GM12878 (cell line): Measurements from ENCODE around the gene HP1BP3. TPM values are rescaled to one million over a fixed set of nuclear protein-coding genes. Genes with fewer than 3 reads are reported as not detected.

Experiments used
- ATAC-seq: fragments of 200-7000 bp; cut with Tn5 transposase; 3 replicates; pipeline ENCODE4 v1.9.1; 2020; ENCODE audit warnings: mild to moderate bottlenecking, moderate library complexity
- BruUV-seq: library from RNA; stranded (reverse); fragments of 400-500 nt; replicated peaks from 2 replicates; lab custom pipeline; 2021; lab: Mats Ljungman, UMichigan
- CTCF ChIA-PET: fragments of 300-600 bp; sonication (Branson Sonifier 250); formaldehyde crosslinking; extraction: SDS; loops from one replicate; lab custom pipeline; 2021; ENCODE audit warnings: inconsistent platforms; lab: Yijun Ruan, JAX
- POLR2A ChIA-PET: fragments of 350-600 bp; formaldehyde crosslinking; extraction: SDS; loops from one replicate; lab custom pipeline; 2021; ENCODE audit warnings: inconsistent platforms; lab: Charles Lee
- RAD21 ChIA-PET: fragments of 300-600 bp; sonication (Branson Sonifier 250); formaldehyde crosslinking; loops from one replicate; lab custom pipeline; 2023; ENCODE audit warnings: antibody characterized with exemption; ENCODE audit not compliant: unreplicated experiment; lab: Charles Lee
- SMC1A ChIA-PET: fragments of 300-600 bp; sonication (Branson Sonifier 250); formaldehyde crosslinking; loops from one replicate; lab custom pipeline; 2023; ENCODE audit not compliant: unreplicated experiment, uncharacterized antibody; lab: Charles Lee
- DNase-seq: peaks from one replicate; pipeline ENCODE4 v3.0.0-alpha.2; 2011; ENCODE audit warnings: low read depth, low spot score
- FAIRE-seq: peaks from 3 replicates; lab custom pipeline; 2011; peaks lifted over from hg19 to GRCh38; lab: Jason Lieb, UNC
- H2AFZ ChIP-seq: 2 replicates; pipeline ENCODE4 v1.6.0; 2011; ENCODE audit warnings: low read depth, low read length, control low read depth; ENCODE audit not compliant: control insufficient read depth
- H3K27ac ChIP-seq: 2 replicates; pipeline ENCODE4 v1.5.1; 2011; ENCODE audit warnings: control low read depth; ENCODE audit not compliant: control insufficient read depth, insufficient read depth
- H3K27me3 ChIP-seq, 2 experiments: replicated peaks in 1 of 2; 2 replicates each; pipeline versions ENCODE4 v1.6.0 to v1.6.1; 2011; ENCODE audit warnings: low read length in 1 of 2; ENCODE audit not compliant: control insufficient read depth in 2 of 2, insufficient read depth in 2 of 2
- H3K36me3 ChIP-seq, 2 experiments: 2 replicates each; pipeline ENCODE4 v1.5.1; 2011; ENCODE audit warnings: low read length in 1 of 2; ENCODE audit not compliant: control insufficient read depth in 2 of 2, insufficient read depth in 2 of 2
- H3K4me1 ChIP-seq: 2 replicates; pipeline ENCODE4 v1.6.1; 2011; ENCODE audit warnings: mild to moderate bottlenecking, low read length, moderate library complexity, mixed read lengths; ENCODE audit not compliant: control insufficient read depth, insufficient read depth
- H3K4me2 ChIP-seq: 2 replicates; pipeline ENCODE4 v1.6.0; 2011; ENCODE audit warnings: control low read depth; ENCODE audit not compliant: control insufficient read depth, insufficient read depth
- H3K4me3 ChIP-seq: fragments of 200-600 bp; sonication (generic); 2 replicates; pipeline ENCODE4 v1.5.1; 2016
- H3K79me2 ChIP-seq: 2 replicates; pipeline ENCODE4 v1.6.0; 2011; ENCODE audit warnings: low read length; ENCODE audit not compliant: control insufficient read depth, insufficient read depth
- H3K9ac ChIP-seq: 2 replicates; pipeline ENCODE4 v1.8.0; 2011; ENCODE audit warnings: low read length, control low read depth, mixed read lengths; ENCODE audit not compliant: control insufficient read depth, insufficient read depth
- H3K9me3 ChIP-seq: replicated peaks from 3 replicates; pipeline ENCODE4 v1.5.1; 2011; ENCODE audit warnings: mild to moderate bottlenecking, low read length; ENCODE audit not compliant: control insufficient read depth, insufficient read depth
- H4K20me1 ChIP-seq: 2 replicates; pipeline ENCODE4 v1.6.0; 2011; ENCODE audit not compliant: control insufficient read depth, insufficient read depth
- ATF2 ChIP-seq: IDR thresholded peaks from 2 replicates; pipeline ENCODE4 v1.6.1; 2012; ENCODE audit warnings: low read length, inconsistent platforms
- BCLAF1 ChIP-seq: fragments of 450-650 bp; IDR thresholded peaks from 2 replicates; pipeline ENCODE4 v1.6.1; 2017; ENCODE audit warnings: antibody characterized with exemption, mild to moderate bottlenecking, moderate library complexity
- EGR1 ChIP-seq, 2 experiments: IDR thresholded peaks; 1 replicate in 1 of 2; 2 replicates in 1 of 2; pipeline ENCODE4 v1.6.1; 2011 to 2012; ENCODE audit warnings: low read depth in 2 of 2, low read length in 2 of 2, borderline replicate concordance in 1 of 2, mild to moderate bottlenecking in 1 of 2, moderate library complexity in 1 of 2
- HDGF ChIP-seq: fragments of 450-650 bp; IDR thresholded peaks from 2 replicates; pipeline ENCODE4 v1.6.1; 2016; ENCODE audit warnings: antibody characterized with exemption
- IKZF2 ChIP-seq, 2 experiments: fragments of 450-650 bp; IDR thresholded peaks; 2 replicates each; pipeline ENCODE4 v1.6.1; 2017; ENCODE audit warnings: mild to moderate bottlenecking in 2 of 2, moderate library complexity in 2 of 2
- NFXL1 ChIP-seq: fragments of 450-650 bp; IDR thresholded peaks from 2 replicates; pipeline ENCODE4 v1.6.1; 2017; ENCODE audit warnings: antibody characterized with exemption, mild to moderate bottlenecking, borderline replicate concordance
- POU2F2 ChIP-seq: IDR thresholded peaks from 3 replicates; pipeline ENCODE4 v1.6.1; 2011; ENCODE audit warnings: low read depth, mild to moderate bottlenecking, low read length, borderline replicate concordance
- SMAD5 ChIP-seq: IDR thresholded peaks from 2 replicates; pipeline ENCODE4 v1.6.1; 2016; ENCODE audit warnings: antibody characterized with exemption, low read depth
- TARDBP ChIP-seq: IDR thresholded peaks from 2 replicates; pipeline ENCODE4 v1.6.1; 2016; ENCODE audit warnings: borderline replicate concordance
- WGBS: methylation state at CpG from one replicate; pipeline ENCODE4 v1.1.6; 2016; ENCODE audit warnings: low lambda C conversion rate; ENCODE audit not compliant: insufficient replicate concordance, insufficient coverage; ENCODE audit errors: missing lambda C conversion rate; 5-methylcytosine and 5-hydroxymethylcytosine counted together
- in situ Hi-C: fragments of 300-500 bp; cut with MboI; formaldehyde crosslinking; loops from 9 replicates; pipeline ENCODE4 v1.14.3; 2018; ENCODE audit warnings: mixed read lengths
- intact Hi-C: fragments of 100-400 bp; cut with micrococcal nuclease; formaldehyde crosslinking; loops from one replicate; pipeline ENCODE4 v1.14.2; 2022; ENCODE audit not compliant: unreplicated experiment
- polyA plus RNA-seq, 11 experiments: library from polyadenylated mRNA; depleted of rRNA in 4 of 11; unstranded in 6 of 11; stranded (reverse) in 5 of 11; fragments of >200 nt; fragmentation: Nextera tagmentation in 4 of 11; fragmentation: Illumina TruSeq in 1 of 11; extraction: Ambion mirVana in 4 of 11; extraction: Trizol in 1 of 11; gene quantifications; 1 replicate in 1 of 11; 2 replicates in 10 of 11; pipeline versions ENCODE4 v1.2.1 to v1.2.3, GENCODE V29; 2011 to 2016; ENCODE audit warnings: inconsistent platforms in 2 of 11, missing spikeins in 2 of 11, low read depth in 1 of 11
- total RNA-seq, 4 experiments: library from RNA; depleted of rRNA in 3 of 4; stranded (reverse); fragments of >200 nt in 3 of 4; fragmentation: Illumina TruSeq in 1 of 4; extraction: Trizol in 1 of 4; gene quantifications; 2 replicates each; pipeline versions ENCODE4 v1.2.1 to v1.2.3, GENCODE V29; 2013 to 2021

Gene HP1BP3
- total and polyA plus RNA-seq, 10 of the 15 experiments (the other 5 are each of a cell fraction or from before 2014, with no cell fraction given): 32.6 to 188 (median 133) TPM

- TF ChIP-seq ATF2: no peak
Measured at GRCh38 chr1:20793236-20793635, 6.1 kb upstream of the HP1BP3 start (continued).

GRCh38 chr1:20792196-20792595 is 5.1 kb upstream of the HP1BP3 start:
- RAD21 ChIA-PET: no interaction called here
- H2AFZ ChIP-seq: no peak overlapping the region
- FAIRE-seq (no peak), ATAC-seq (no peak), DNase-seq (no peak)
- in situ Hi-C loops: no loop called here
- BruUV-seq: no TSS peak
- H3K27me3 ChIP-seq: no peaks in the 10 kb centered on the region
- no peak overlapping the region for H3K9ac ChIP-seq
- H3K36me3 ChIP-seq: no peaks in the 10 kb centered on the region
- H4K20me1 ChIP-seq: no peaks in the 10 kb centered on the region
- H3K4me1 ChIP-seq: peaks cover 6% of the 10 kb centered on the region; the same call in 1 of the 2 replicates
- H3K27ac ChIP-seq: no peak overlapping the region
- CTCF ChIA-PET: no interaction called here
- H3K4me2 ChIP-seq: no peak overlapping the region
- 91% methylated on average over 2 of the region's 2 CpGs for WGBS
- no peaks in the 10 kb centered on the region for H3K79me2 ChIP-seq
- H3K4me3 ChIP-seq: no peak overlapping the region
- POLR2A ChIA-PET: interaction anchor here (0.6 kb wide), 1 partner anchor 335 kb away, joined by 5 read pairs; no protein-coding TSS in a partner anchor
- H3K9me3 ChIP-seq: no peaks in the 10 kb centered on the region
- intact Hi-C loops: no loop called here
- SMC1A ChIA-PET: interaction anchor here (1.0 kb wide), 1 partner anchor 23 kb away, joined by 3 read pairs; no protein-coding TSS in a partner anchor
- TF ChIP-seq NFXL1: no peak
- TF ChIP-seq IKZF2 (IDR thresholded peaks at IDR 0.05): no peak
- TF ChIP-seq POU2F2: no peak
- TF ChIP-seq HDGF: no peak
- no peak for TF ChIP-seq BCLAF1
- TF ChIP-seq TARDBP: no peak
- no peak for TF ChIP-seq SMAD5
- TF ChIP-seq EGR1 (IDR thresholded peaks at IDR 0.05; ENCODE audit: borderline replicate concordance in 1 of 2, low read depth in 2 of 2, low read length in 2 of 2): no peak
